Thyroid gland (tissue), 4 donors: ENCODE measurements around the gene FNBP1. TPM values are rescaled to one million over a fixed set of nuclear protein-coding genes. Genes with fewer than 3 reads are reported as not detected.

Experiments
- DNase-seq, 2 donors: peaks; one replicate each; pipeline ENCODE4 v3.0.0-alpha.2; 2019
- H3K27ac ChIP-seq, 3 donors: fragments of 200-600 bp; sonication (generic); 1 replicate in 2 of 3; 2 replicates in 1 of 3; pipeline ENCODE4 v1.5.1; 2016 to 2019; ENCODE audit warnings: mild to moderate bottlenecking in 1 of 3, moderate library complexity in 1 of 3
- H3K27me3 ChIP-seq: fragments of 200-600 bp; sonication (generic); one replicate; pipeline ENCODE4 v1.5.1; 2019
- H3K36me3 ChIP-seq, 2 donors: fragments of 200-600 bp; sonication (generic); one replicate each; pipeline ENCODE4 v1.5.1; 2016 to 2019
- H3K4me1 ChIP-seq, 2 donors: fragments of 200-600 bp; sonication (generic); one replicate each; pipeline ENCODE4 v1.5.1; 2017 to 2019
- H3K4me3 ChIP-seq, 3 donors: fragments of 200-600 bp; sonication (generic); replicated peaks in 1 of 3; 1 replicate in 2 of 3; 2 replicates in 1 of 3; pipeline ENCODE4 v1.5.1; 2016; ENCODE audit warnings: mild to moderate bottlenecking in 1 of 3
- H3K9me3 ChIP-seq: fragments of 200-600 bp; sonication (generic); one replicate; pipeline ENCODE4 v1.5.1; 2017
- POLR2A ChIP-seq, 2 donors: fragments of 450-650 bp; IDR thresholded peaks; one replicate each; pipeline ENCODE4 v1.6.1; 2017; ENCODE audit warnings: antibody characterized with exemption in 2 of 2, mild to moderate bottlenecking in 2 of 2, moderate library complexity in 1 of 2
- WGBS, 2 donors: methylation state at CpG; one replicate each; pipeline ENCODE4 v1.1.5; 2017; 5-methylcytosine and 5-hydroxymethylcytosine counted together
- intact Hi-C: fragments of 100-400 bp; cut with DNase I; formaldehyde crosslinking; loops from one replicate; pipeline ENCODE4 v1.15.1; 2023
- total RNA-seq, 4 donors: library from RNA; depleted of rRNA; stranded (reverse); fragments of >200 nt; gene quantifications; one replicate each; pipeline ENCODE4 v1.2.3, GENCODE V29; 2016
- TF ChIP-seq, protein P1 (sequence below), 6 experiments: fragments of 200-600 bp in 3 of 6; fragments of 450-650 bp in 3 of 6; sonication (generic) in 3 of 6; IDR thresholded peaks; one replicate each; pipeline ENCODE4 v1.5.1; 2016 to 2019; ENCODE audit warnings: antibody characterized with exemption in 6 of 6, mild to moderate bottlenecking in 2 of 6, inconsistent platforms in 1 of 6, moderate library complexity in 1 of 6

Gene FNBP1
- total RNA-seq, 4 donors from 2014 or later = 55.8 to 78.5 (median 76.0) TPM

GRCh38 chr9:129888293-129889121 is 154.5 kb downstream of the FNBP1 start:
- TF ChIP-seq POLR2A (IDR thresholded peaks at IDR 0.05) = no peak
- TF ChIP-seq, protein P1, sequence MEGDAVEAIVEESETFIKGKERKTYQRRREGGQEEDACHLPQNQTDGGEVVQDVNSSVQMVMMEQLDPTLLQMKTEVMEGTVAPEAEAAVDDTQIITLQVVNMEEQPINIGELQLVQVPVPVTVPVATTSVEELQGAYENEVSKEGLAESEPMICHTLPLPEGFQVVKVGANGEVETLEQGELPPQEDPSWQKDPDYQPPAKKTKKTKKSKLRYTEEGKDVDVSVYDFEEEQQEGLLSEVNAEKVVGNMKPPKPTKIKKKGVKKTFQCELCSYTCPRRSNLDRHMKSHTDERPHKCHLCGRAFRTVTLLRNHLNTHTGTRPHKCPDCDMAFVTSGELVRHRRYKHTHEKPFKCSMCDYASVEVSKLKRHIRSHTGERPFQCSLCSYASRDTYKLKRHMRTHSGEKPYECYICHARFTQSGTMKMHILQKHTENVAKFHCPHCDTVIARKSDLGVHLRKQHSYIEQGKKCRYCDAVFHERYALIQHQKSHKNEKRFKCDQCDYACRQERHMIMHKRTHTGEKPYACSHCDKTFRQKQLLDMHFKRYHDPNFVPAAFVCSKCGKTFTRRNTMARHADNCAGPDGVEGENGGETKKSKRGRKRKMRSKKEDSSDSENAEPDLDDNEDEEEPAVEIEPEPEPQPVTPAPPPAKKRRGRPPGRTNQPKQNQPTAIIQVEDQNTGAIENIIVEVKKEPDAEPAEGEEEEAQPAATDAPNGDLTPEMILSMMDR (IDR thresholded peaks at IDR 0.05) = no peak
- Histone ChIP-seq H3K27ac (peak overlapping the region in 1 of 3 donors; percentile 40), H3K4me3 (no peak overlapping the region), H3K4me1 (peaks cover 58 to 64% of the 10 kb centered on the region in 2 donors), H3K27me3 (no peaks in the 10 kb centered on the region), H3K36me3 (peaks cover 7 to 15% of the 10 kb centered on the region in 2 donors), H3K9me3 (no peaks in the 10 kb centered on the region)
- peak in 1 of 2 donors; percentile 33 for DNase-seq
- WGBS, 2 donors = 73 to 87% methylated on average over 29 of the region's 29 CpGs
- intact Hi-C loops = loop anchor here (5.0 to 10.0 kb wide), 3 partner anchors 154 to 346 kb away; partner anchors contain the start of gene FNBP1

GRCh38 chr9:129887334-129888292 is 155.4 kb downstream of the FNBP1 start:
- Histone ChIP-seq H3K27me3 (no peaks in the 10 kb centered on the region), H3K27ac (peak overlapping the region in 2 of 3 donors; percentile 68 to 77), H3K4me1 (peaks cover 51 to 55% of the 10 kb centered on the region in 2 donors), H3K4me3 (no peak overlapping the region), H3K9me3 (no peaks in the 10 kb centered on the region), H3K36me3 (peaks cover 7 to 15% of the 10 kb centered on the region in 2 donors)
- intact Hi-C loops = loop anchor here (5.0 to 10.0 kb wide), 3 partner anchors 155 to 347 kb away; partner anchors contain the start of gene FNBP1
- TF ChIP-seq, protein P1 (IDR thresholded peaks at IDR 0.05) = peak in 1 of 6 experiments; percentile 7
- TF ChIP-seq POLR2A (IDR thresholded peaks at IDR 0.05) = no peak
- 78 to 79% methylated on average over 27 of the region's 27 CpGs for WGBS, 2 donors
- no peak for DNase-seq

- intact Hi-C loops = loop anchor here (5.0 to 10.0 kb wide), 3 partner anchors 156 to 348 kb away; partner anchors contain the start of gene FNBP1
- TF ChIP-seq, protein P1 (IDR thresholded peaks at IDR 0.05) = peak in 3 of 6 experiments; percentile 7 to 28 (median 8)
- no peak for TF ChIP-seq POLR2A (IDR thresholded peaks at IDR 0.05)
- peak; percentile 82 to 86 for DNase-seq
- H3K9me3 ChIP-seq = no peaks in the 10 kb centered on the region
- WGBS, 2 donors = 41 to 45% methylated on average over 16 to 20 of the region's 20 CpGs
- peak overlapping the region in 1 of 3 donors; percentile 8 for H3K4me3 ChIP-seq
- H3K4me1 ChIP-seq = peaks cover 43 to 49% of the 10 kb centered on the region in 2 donors
- H3K36me3 ChIP-seq = peaks cover 12 to 15% of the 10 kb centered on the region in 2 donors
- H3K27me3 ChIP-seq = no peaks in the 10 kb centered on the region
- H3K27ac ChIP-seq = peak overlapping the region; percentile 68 to 77 (median 76)
These were observed 156.5 kb downstream of the FNBP1 start for GRCh38 chr9:129886226-129887174.

GRCh38 chr9:129885670-129886106 is 157.3 kb downstream of the FNBP1 start:
- no peaks in the 10 kb centered on the region for H3K9me3 ChIP-seq
- H3K4me3 ChIP-seq = peak overlapping the region in 1 of 3 donors; percentile 12
- TF ChIP-seq, protein P1 (IDR thresholded peaks at IDR 0.05) = peak; percentile 81 to 98 (median 96)
- peak in 1 of 2 donors; percentile 52 for TF ChIP-seq POLR2A (IDR thresholded peaks at IDR 0.05)
- DNase-seq = peak; percentile 95 to 96
- H3K27ac ChIP-seq = peak overlapping the region; percentile 68 to 77 (median 76)
- intact Hi-C loops = loop anchor here (5.0 to 10.0 kb wide), 3 partner anchors 157 to 349 kb away; partner anchors contain the start of gene FNBP1
- H3K36me3 ChIP-seq = peaks cover 15 to 20% of the 10 kb centered on the region in 2 donors
- no peaks in the 10 kb centered on the region for H3K27me3 ChIP-seq
- peaks cover 35 to 41% of the 10 kb centered on the region in 2 donors for H3K4me1 ChIP-seq
- WGBS, 2 donors = 0 to 2% methylated on average over 4 to 20 of the region's 27 CpGs
